Measurements from ENCODE around the gene WFIKKN1.

WFIKKN1 gene

GRCh38 chr16:627454-628239 is 3.1 kb upstream of the WFIKKN1 start:
- TF ChIP-seq CTCF (IDR thresholded peaks at IDR 0.05; ENCODE audit: low read depth, low read length), result no peak
- Histone ChIP-seq H3K27me3 (ENCODE audit: insufficient read depth, low read depth, severe bottlenecking) (no peaks in the 10 kb centered on the region), H3K27ac (peak overlapping the region; percentile 96; the same call in 1 of the 2 replicates), H3K36me3 (peaks cover 38% of the 10 kb centered on the region), H3K4me3 (ENCODE audit: low read depth, low read length) (no peak overlapping the region), H3K9me3 (ENCODE audit: severe bottlenecking) (no peaks in the 10 kb centered on the region)
- no peak for DNase-seq

- no peak for TF ChIP-seq CTCF (IDR thresholded peaks at IDR 0.05; ENCODE audit: low read depth, low read length)
- Histone ChIP-seq H3K27ac (peak overlapping the region; percentile 96), H3K9me3 (ENCODE audit: severe bottlenecking) (no peaks in the 10 kb centered on the region), H3K27me3 (ENCODE audit: insufficient read depth, low read depth, severe bottlenecking) (no peaks in the 10 kb centered on the region), H3K4me3 (ENCODE audit: low read depth, low read length) (no peak overlapping the region), H3K36me3 (peaks cover 45% of the 10 kb centered on the region)
- DNase-seq, result no peak
Observed at GRCh38 chr16:628321-629061, 2.3 kb upstream of the WFIKKN1 start.

GRCh38 chr16:629185-629832 is 1.5 kb upstream of the WFIKKN1 start:
- Histone ChIP-seq H3K4me3 (ENCODE audit: low read depth, low read length) (peak overlapping the region; percentile 7), H3K27ac (peak overlapping the region; percentile 96), H3K27me3 (ENCODE audit: insufficient read depth, low read depth, severe bottlenecking) (no peaks in the 10 kb centered on the region), H3K9me3 (ENCODE audit: severe bottlenecking) (no peaks in the 10 kb centered on the region), H3K36me3 (peaks cover 53% of the 10 kb centered on the region)
- no peak for TF ChIP-seq CTCF (IDR thresholded peaks at IDR 0.05; ENCODE audit: low read depth, low read length)
- peak; percentile 94 for DNase-seq

- H3K27ac ChIP-seq, result peak overlapping the region; percentile 96
- H3K9me3 ChIP-seq (ENCODE audit: severe bottlenecking), result no peaks in the 10 kb centered on the region
- no peak for DNase-seq
- H3K36me3 ChIP-seq, result peaks cover 57% of the 10 kb centered on the region
- no peaks in the 10 kb centered on the region for H3K27me3 ChIP-seq (ENCODE audit: insufficient read depth, low read depth, severe bottlenecking)
- no peak overlapping the region for H3K4me3 ChIP-seq (ENCODE audit: low read depth, low read length)
- TF ChIP-seq CTCF (IDR thresholded peaks at IDR 0.05; ENCODE audit: low read depth, low read length), result no peak
Observed at GRCh38 chr16:629833-630248, 944 bp upstream of the WFIKKN1 start.

GRCh38 chr16:630249-630814 is 453 bp upstream of the WFIKKN1 start:
- no peak for TF ChIP-seq CTCF (IDR thresholded peaks at IDR 0.05; ENCODE audit: low read depth, low read length)
- Histone ChIP-seq H3K4me3 (ENCODE audit: low read depth, low read length) (no peak overlapping the region), H3K9me3 (ENCODE audit: severe bottlenecking) (no peaks in the 10 kb centered on the region), H3K36me3 (peaks cover 57% of the 10 kb centered on the region), H3K27me3 (ENCODE audit: insufficient read depth, low read depth, severe bottlenecking) (no peaks in the 10 kb centered on the region), H3K27ac (peak overlapping the region; percentile 96)
- no peak for DNase-seq

Measured in WERI-Rb-1 (cell line).